Calu3 (cell line): ENCODE results near the gene CCDC92B. TPM values are rescaled to one million over a fixed set of nuclear protein-coding genes. Genes with fewer than 3 reads are reported as not detected.
"Not testable (repeated sequence)": the region's sequence is repeated elsewhere in the genome, so short reads cannot be mapped to it uniquely, and the experiment has no call there.

Source experiments
- BruUV-seq: library from RNA; stranded (reverse); fragments of 400-500 nt; replicated peaks from 2 replicates; lab custom pipeline; 2021; lab: Mats Ljungman, UMichigan
- CTCF ChIA-PET: fragments of 300-600 bp; sonication (Branson Sonifier 250); formaldehyde crosslinking; loops from one replicate; lab custom pipeline; 2022; ENCODE audit warnings: antibody characterized with exemption; lab: Charles Lee
- DNase-seq: peaks from one replicate; pipeline ENCODE4 v3.0.0; 2022
- H3K27ac Mint-ChIP-seq: one replicate; pipeline ENCODE4 v1.8.0; 2022; ENCODE audit warnings: mixed read lengths; ENCODE audit not compliant: unreplicated experiment
- H3K27me3 Mint-ChIP-seq: one replicate; pipeline ENCODE4 v1.8.0; 2022; ENCODE audit warnings: mixed read lengths; ENCODE audit not compliant: unreplicated experiment
- H3K36me3 Mint-ChIP-seq: one replicate; pipeline ENCODE4 v1.8.0; 2022; ENCODE audit warnings: mild to moderate bottlenecking, moderate library complexity, mixed read lengths; ENCODE audit not compliant: insufficient read depth, unreplicated experiment
- H3K4me1 Mint-ChIP-seq: one replicate; pipeline ENCODE4 v1.8.0; 2022; ENCODE audit warnings: mild to moderate bottlenecking, low read depth, mixed read lengths; ENCODE audit not compliant: unreplicated experiment
- H3K4me3 Mint-ChIP-seq: one replicate; pipeline ENCODE4 v1.8.0; 2022; ENCODE audit warnings: mild to moderate bottlenecking, low read depth, moderate library complexity, mixed read lengths; ENCODE audit not compliant: unreplicated experiment
- H3K9me3 Mint-ChIP-seq: one replicate; pipeline ENCODE4 v1.8.0; 2022; ENCODE audit warnings: low read depth, mixed read lengths; ENCODE audit not compliant: unreplicated experiment
- CTCF ChIP-seq: fragments of 200-600 bp; IDR thresholded peaks from one replicate; pipeline ENCODE4 v1.8.0; 2022; ENCODE audit warnings: antibody characterized with exemption; ENCODE audit not compliant: unreplicated experiment
- intact Hi-C: fragments of 100-400 bp; cut with micrococcal nuclease; formaldehyde crosslinking; loops from one replicate; pipeline ENCODE4 v1.10.0; 2022; ENCODE audit not compliant: unreplicated experiment
- microRNA-seq: library from miRNA; unstranded; fragments of <30 nt; microRNA quantifications from one replicate; pipeline ENCODE4 v1.2.0, GENCODE V29; 2022
- total RNA-seq: library from RNA; stranded (reverse); gene quantifications from 2 replicates; pipeline ENCODE4 v1.2.3, GENCODE V29; 2022

The CCDC92B gene
- total RNA-seq, 1 experiment from 2014 or later = not detected

GRCh38 chr17:2681650-2682049 is 67.8 kb downstream of the CCDC92B start:
- intact Hi-C loops = no loop called here
- BruUV-seq = no TSS peak

GRCh38 chr17:2680961-2681360 is 68.5 kb downstream of the CCDC92B start:
- no TSS peak for BruUV-seq
- H3K9me3 Mint-ChIP-seq = no peaks in the 10 kb centered on the region
- H3K4me3 Mint-ChIP-seq = no peak overlapping the region
- H3K4me1 Mint-ChIP-seq = no peaks in the 10 kb centered on the region
- peaks cover 23% of the 10 kb centered on the region for H3K36me3 Mint-ChIP-seq
- intact Hi-C loops = no loop called here
- no peak for DNase-seq
- no peak overlapping the region for H3K27ac Mint-ChIP-seq
- TF ChIP-seq CTCF = no peak
- CTCF ChIA-PET = no interaction called here
- no peaks in the 10 kb centered on the region for H3K27me3 Mint-ChIP-seq

More at GRCh38 chr17:2681650-2682049, 67.8 kb downstream of the CCDC92B start:
- H3K27me3 Mint-ChIP-seq = no peaks in the 10 kb centered on the region
- no peak overlapping the region for H3K27ac Mint-ChIP-seq
- DNase-seq = no peak
- TF ChIP-seq CTCF = no peak
- no peak overlapping the region for H3K4me3 Mint-ChIP-seq
- no peaks in the 10 kb centered on the region for H3K4me1 Mint-ChIP-seq
- CTCF ChIA-PET = no interaction called here
- H3K9me3 Mint-ChIP-seq = no peaks in the 10 kb centered on the region
- H3K36me3 Mint-ChIP-seq = peaks cover 23% of the 10 kb centered on the region

DNA sequence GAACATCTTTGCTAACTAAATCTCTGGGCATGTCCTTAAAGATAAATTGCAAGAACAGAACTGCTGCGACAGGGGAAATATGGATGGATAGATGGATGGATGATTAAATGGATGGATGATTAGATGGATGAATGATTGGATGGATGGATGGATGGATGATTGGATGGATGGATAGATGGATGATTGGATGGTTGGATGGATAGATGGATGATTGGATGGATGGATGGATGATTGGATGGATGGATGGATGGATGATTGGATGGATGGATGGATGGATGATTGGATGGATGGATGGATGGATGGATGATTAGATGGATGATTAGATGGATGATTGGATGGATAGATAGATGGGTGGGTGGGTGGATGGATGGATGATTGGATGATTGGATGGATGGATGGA is 70.2 kb downstream of the CCDC92B start:
- H3K9me3 Mint-ChIP-seq, H3K27me3 Mint-ChIP-seq, CTCF ChIA-PET, BruUV-seq, DNase-seq, H3K4me3 Mint-ChIP-seq, H3K27ac Mint-ChIP-seq, H3K4me1 Mint-ChIP-seq: not testable (repeated sequence)
- peaks cover 20% of the 10 kb centered on the region for H3K36me3 Mint-ChIP-seq
- intact Hi-C loops = loop anchor here (10.0 kb wide), 1 partner anchor 84 kb away; the partner anchor contains the start of gene PAFAH1B1

Small RNA genes lying within 50 kb of the gene (microRNA-seq; reads per million reads assigned to microRNA genes)
- gene MIR1253 (not detected), gene MIR6776 (not detected)

Other genes starting within 250 kb of the CCDC92B start
- gene METTL16, start 237.8 kb downstream of the CCDC92B start, total RNA-seq = 27.8 and 28.6 TPM in 2 replicates
- 88.5 and 99.8 TPM in 2 replicates for gene PAFAH1B1, start 156.0 kb downstream of the CCDC92B start, total RNA-seq
- gene CLUH, start 37.9 kb downstream of the CCDC92B start, total RNA-seq = 103 and 113 TPM in 2 replicates
- 28.9 and 38.4 TPM in 2 replicates for gene RAP1GAP2, start 46.8 kb upstream of the CCDC92B start, total RNA-seq